Uterus (tissue), 2 donors: ENCODE data around the gene FCRL5.
"Not testable (repeated sequence)": the region's sequence is repeated elsewhere in the genome, so short reads cannot be mapped to it uniquely, and the experiment has no call there.

Experiments used
- POLR2A ChIP-seq, 2 donors: fragments of 450-650 bp; IDR thresholded peaks; one replicate each; pipeline ENCODE4 v1.6.1; 2016; ENCODE audit warnings: antibody characterized with exemption in 2 of 2, mild to moderate bottlenecking in 1 of 2, moderate library complexity in 1 of 2
- TF ChIP-seq, protein P1 (sequence below), 4 experiments: fragments of 200-600 bp in 2 of 4; fragments of 450-650 bp in 2 of 4; sonication (generic) in 2 of 4; IDR thresholded peaks; one replicate each; pipeline ENCODE4 v1.5.1; 2016 to 2019; ENCODE audit warnings: antibody characterized with exemption in 4 of 4, mild to moderate bottlenecking in 2 of 4, moderate library complexity in 1 of 4

DNA sequence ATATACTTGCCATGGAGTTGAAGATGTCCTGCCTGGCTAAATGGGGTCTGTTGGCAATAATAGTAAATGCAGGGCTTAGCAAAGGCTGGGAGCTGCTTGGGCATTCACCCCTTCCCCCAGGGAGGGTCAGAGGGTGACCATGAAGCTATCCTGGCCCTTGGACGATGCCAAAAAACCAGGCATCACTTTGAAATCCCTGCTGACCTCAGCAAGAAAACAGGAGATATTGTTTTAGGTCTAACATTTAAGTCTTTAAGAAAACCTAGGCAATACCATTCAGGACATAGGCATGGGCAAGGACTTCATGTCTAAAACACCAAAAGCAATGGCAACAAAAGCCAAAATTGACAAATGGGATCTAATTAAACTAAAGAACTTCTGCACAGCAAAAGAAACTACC, 4.2 kb downstream of the FCRL5 start:
- TF ChIP-seq, protein P1, sequence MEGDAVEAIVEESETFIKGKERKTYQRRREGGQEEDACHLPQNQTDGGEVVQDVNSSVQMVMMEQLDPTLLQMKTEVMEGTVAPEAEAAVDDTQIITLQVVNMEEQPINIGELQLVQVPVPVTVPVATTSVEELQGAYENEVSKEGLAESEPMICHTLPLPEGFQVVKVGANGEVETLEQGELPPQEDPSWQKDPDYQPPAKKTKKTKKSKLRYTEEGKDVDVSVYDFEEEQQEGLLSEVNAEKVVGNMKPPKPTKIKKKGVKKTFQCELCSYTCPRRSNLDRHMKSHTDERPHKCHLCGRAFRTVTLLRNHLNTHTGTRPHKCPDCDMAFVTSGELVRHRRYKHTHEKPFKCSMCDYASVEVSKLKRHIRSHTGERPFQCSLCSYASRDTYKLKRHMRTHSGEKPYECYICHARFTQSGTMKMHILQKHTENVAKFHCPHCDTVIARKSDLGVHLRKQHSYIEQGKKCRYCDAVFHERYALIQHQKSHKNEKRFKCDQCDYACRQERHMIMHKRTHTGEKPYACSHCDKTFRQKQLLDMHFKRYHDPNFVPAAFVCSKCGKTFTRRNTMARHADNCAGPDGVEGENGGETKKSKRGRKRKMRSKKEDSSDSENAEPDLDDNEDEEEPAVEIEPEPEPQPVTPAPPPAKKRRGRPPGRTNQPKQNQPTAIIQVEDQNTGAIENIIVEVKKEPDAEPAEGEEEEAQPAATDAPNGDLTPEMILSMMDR (IDR thresholded peaks at IDR 0.05), result not testable (repeated sequence)
- TF ChIP-seq POLR2A (IDR thresholded peaks at IDR 0.05), result not testable (repeated sequence)
